Measurements from ENCODE around the gene AMPD2.

- TF ChIP-seq, protein P1, sequence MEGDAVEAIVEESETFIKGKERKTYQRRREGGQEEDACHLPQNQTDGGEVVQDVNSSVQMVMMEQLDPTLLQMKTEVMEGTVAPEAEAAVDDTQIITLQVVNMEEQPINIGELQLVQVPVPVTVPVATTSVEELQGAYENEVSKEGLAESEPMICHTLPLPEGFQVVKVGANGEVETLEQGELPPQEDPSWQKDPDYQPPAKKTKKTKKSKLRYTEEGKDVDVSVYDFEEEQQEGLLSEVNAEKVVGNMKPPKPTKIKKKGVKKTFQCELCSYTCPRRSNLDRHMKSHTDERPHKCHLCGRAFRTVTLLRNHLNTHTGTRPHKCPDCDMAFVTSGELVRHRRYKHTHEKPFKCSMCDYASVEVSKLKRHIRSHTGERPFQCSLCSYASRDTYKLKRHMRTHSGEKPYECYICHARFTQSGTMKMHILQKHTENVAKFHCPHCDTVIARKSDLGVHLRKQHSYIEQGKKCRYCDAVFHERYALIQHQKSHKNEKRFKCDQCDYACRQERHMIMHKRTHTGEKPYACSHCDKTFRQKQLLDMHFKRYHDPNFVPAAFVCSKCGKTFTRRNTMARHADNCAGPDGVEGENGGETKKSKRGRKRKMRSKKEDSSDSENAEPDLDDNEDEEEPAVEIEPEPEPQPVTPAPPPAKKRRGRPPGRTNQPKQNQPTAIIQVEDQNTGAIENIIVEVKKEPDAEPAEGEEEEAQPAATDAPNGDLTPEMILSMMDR (IDR thresholded peaks at IDR 0.05; ENCODE audit: insufficient read depth, low read length, poor library complexity, severe bottlenecking), result no peak
- TF ChIP-seq EZH2phosphoT487 (conservative IDR thresholded peaks at IDR 0.05; ENCODE audit: low read length), result no peak
These were observed 9.9 kb downstream of the AMPD2 start for GRCh38 chr1:109629372-109630030.

Measured in SU-DHL-6 (cell line).